Mammary epithelial cell (primary cell): Measurements from ENCODE around the gene LTF.
"Not testable (repeated sequence)": the region's sequence is repeated elsewhere in the genome, so short reads cannot be mapped to it uniquely, and the experiment has no call there.

Source experiments
- EZH2 ChIP-seq: IDR thresholded peaks from 2 replicates; pipeline ENCODE4 v1.6.1; 2012; ENCODE audit warnings: low read length, inconsistent platforms, borderline replicate concordance
- TF ChIP-seq, protein P1 (sequence below), 2 donors: IDR thresholded peaks in 1 of 2; conservative IDR thresholded peaks in 1 of 2; 2 replicates each; pipeline ENCODE4 v1.5.1; 2011 to 2012; ENCODE audit warnings: inconsistent platforms in 2 of 2, low read length in 2 of 2, mild to moderate bottlenecking in 2 of 2, control low read depth in 1 of 2, low read depth in 1 of 2; ENCODE audit not compliant: insufficient read depth in 1 of 2; ENCODE audit errors: extremely low read depth in 1 of 2

- TF ChIP-seq, protein P1, sequence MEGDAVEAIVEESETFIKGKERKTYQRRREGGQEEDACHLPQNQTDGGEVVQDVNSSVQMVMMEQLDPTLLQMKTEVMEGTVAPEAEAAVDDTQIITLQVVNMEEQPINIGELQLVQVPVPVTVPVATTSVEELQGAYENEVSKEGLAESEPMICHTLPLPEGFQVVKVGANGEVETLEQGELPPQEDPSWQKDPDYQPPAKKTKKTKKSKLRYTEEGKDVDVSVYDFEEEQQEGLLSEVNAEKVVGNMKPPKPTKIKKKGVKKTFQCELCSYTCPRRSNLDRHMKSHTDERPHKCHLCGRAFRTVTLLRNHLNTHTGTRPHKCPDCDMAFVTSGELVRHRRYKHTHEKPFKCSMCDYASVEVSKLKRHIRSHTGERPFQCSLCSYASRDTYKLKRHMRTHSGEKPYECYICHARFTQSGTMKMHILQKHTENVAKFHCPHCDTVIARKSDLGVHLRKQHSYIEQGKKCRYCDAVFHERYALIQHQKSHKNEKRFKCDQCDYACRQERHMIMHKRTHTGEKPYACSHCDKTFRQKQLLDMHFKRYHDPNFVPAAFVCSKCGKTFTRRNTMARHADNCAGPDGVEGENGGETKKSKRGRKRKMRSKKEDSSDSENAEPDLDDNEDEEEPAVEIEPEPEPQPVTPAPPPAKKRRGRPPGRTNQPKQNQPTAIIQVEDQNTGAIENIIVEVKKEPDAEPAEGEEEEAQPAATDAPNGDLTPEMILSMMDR (conservative IDR thresholded peaks at IDR 0.05 in 1 of 2, IDR thresholded peaks at IDR 0.05 in 1 of 2; ENCODE audit: extremely low read depth in 1 of 2, insufficient read depth in 1 of 2, low read depth in 1 of 2, low read length in 2 of 2), result not testable (repeated sequence)
- TF ChIP-seq EZH2, result not testable (repeated sequence)
Measured at GRCh38 chr3:46402902-46403301, 61.8 kb downstream of the LTF start.
